MCF 10A (cell line): ENCODE data around the gene UBAC2. TPM values are rescaled to one million over a fixed set of nuclear protein-coding genes. Genes with fewer than 3 reads are reported as not detected.

Experiments
- BruUV-seq: library from RNA; stranded (reverse); fragments of 400-500 nt; replicated peaks from 2 replicates; lab custom pipeline; 2021; lab: Mats Ljungman, UMichigan
- CTCF ChIA-PET: fragments of 300-600 bp; sonication (Branson Sonifier 250); formaldehyde crosslinking; extraction: SDS; loops from one replicate; lab custom pipeline; 2021; ENCODE audit warnings: antibody characterized with exemption, inconsistent platforms; lab: Yijun Ruan, JAX
- POLR2A ChIA-PET: fragments of 300-600, 350-650 bp; sonication (Branson Sonifier 250); formaldehyde crosslinking; extraction: SDS; loops from one replicate; lab custom pipeline; 2020; ENCODE audit warnings: antibody characterized with exemption, inconsistent platforms; lab: Yijun Ruan, JAX
- DNase-seq: peaks from one replicate; pipeline ENCODE4 v3.0.0-alpha.2; 2018; ENCODE audit not compliant: unreplicated experiment
- H3K27ac Mint-ChIP-seq: one replicate; pipeline ENCODE4 v1.8.0; 2022; ENCODE audit warnings: mild to moderate bottlenecking, low read depth, mixed read lengths; ENCODE audit not compliant: unreplicated experiment
- H3K27me3 Mint-ChIP-seq: one replicate; pipeline ENCODE4 v1.8.0; 2022; ENCODE audit warnings: mixed read lengths; ENCODE audit not compliant: insufficient read depth, unreplicated experiment
- H3K36me3 Mint-ChIP-seq: one replicate; pipeline ENCODE4 v1.8.0; 2022; ENCODE audit warnings: mild to moderate bottlenecking, moderate library complexity, mixed read lengths; ENCODE audit not compliant: insufficient read depth, unreplicated experiment
- H3K4me1 Mint-ChIP-seq: one replicate; pipeline ENCODE4 v1.8.0; 2022; ENCODE audit warnings: mixed read lengths; ENCODE audit not compliant: insufficient read depth, unreplicated experiment
- H3K4me3 Mint-ChIP-seq: one replicate; pipeline ENCODE4 v1.8.0; 2022; ENCODE audit warnings: mild to moderate bottlenecking, moderate library complexity, mixed read lengths; ENCODE audit not compliant: unreplicated experiment
- H3K9me3 Mint-ChIP-seq: one replicate; pipeline ENCODE4 v1.8.0; 2022; ENCODE audit warnings: mixed read lengths; ENCODE audit not compliant: unreplicated experiment
- CTCF ChIP-seq: fragments of 200-600 bp; IDR thresholded peaks from one replicate; pipeline ENCODE4 v1.8.0; 2022; ENCODE audit warnings: antibody characterized with exemption, mild to moderate bottlenecking; ENCODE audit not compliant: unreplicated experiment
- intact Hi-C: fragments of 100-400 bp; cut with micrococcal nuclease; formaldehyde crosslinking; loops from 2 replicates; pipeline ENCODE4 v1.14.1; 2022
- total RNA-seq: library from RNA; stranded (reverse); gene quantifications from 2 replicates; pipeline ENCODE4 v1.2.3, GENCODE V29; 2022

The UBAC2 gene
- total RNA-seq, 1 experiment from 2014 or later, result 74.7 TPM

DNA sequence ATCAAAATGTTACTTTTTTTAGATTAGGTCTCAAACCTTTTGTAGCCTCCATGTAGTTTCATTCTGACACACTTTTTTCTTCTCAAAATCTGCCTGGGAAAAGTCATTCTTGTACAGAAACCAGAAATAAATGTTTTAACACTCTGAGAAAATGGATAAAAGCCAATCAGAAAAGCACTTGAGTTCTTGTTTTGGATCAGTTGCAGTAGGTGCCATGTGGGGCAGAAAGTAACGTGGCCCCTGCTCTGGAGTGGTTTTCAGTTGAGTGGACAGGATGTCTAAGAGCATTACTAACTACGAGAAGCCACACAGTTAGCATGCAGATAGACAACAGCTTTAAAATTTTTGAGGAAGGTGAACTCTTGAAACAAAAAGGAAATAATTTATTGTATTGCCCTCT, 87.4 kb downstream of the UBAC2 start:
- CTCF ChIA-PET, result interaction anchor here (1.8 kb wide), 1 partner anchor 149 kb away, joined by 6 read pairs; no protein-coding TSS in a partner anchor
- Mint-ChIP-seq H3K36me3 (peaks cover 33% of the 10 kb centered on the region), H3K27me3 (no peaks in the 10 kb centered on the region), H3K4me3 (no peak overlapping the region), H3K27ac (no peak overlapping the region), H3K4me1 (no peaks in the 10 kb centered on the region), H3K9me3 (no peaks in the 10 kb centered on the region)
- POLR2A ChIA-PET, result interaction anchor here (2.2 kb wide), 1 partner anchor 18 kb away, joined by 6 read pairs; no protein-coding TSS in a partner anchor
- peak; percentile 41 for DNase-seq
- intact Hi-C loops, result no loop called here
- TF ChIP-seq CTCF, result no peak
- BruUV-seq, result no TSS peak

- no peak for TF ChIP-seq CTCF
- H3K27ac Mint-ChIP-seq, result no peak overlapping the region
- ChIA-PET CTCF (interaction anchor here (1.8 kb wide), 1 partner anchor 147 kb away, joined by 6 read pairs; no protein-coding TSS in a partner anchor), POLR2A (no interaction called here)
- no peak for DNase-seq
- H3K4me1 Mint-ChIP-seq, result no peaks in the 10 kb centered on the region
- H3K4me3 Mint-ChIP-seq, result no peak overlapping the region
- no TSS peak for BruUV-seq
- H3K36me3 Mint-ChIP-seq, result peaks cover 39% of the 10 kb centered on the region
- H3K27me3 Mint-ChIP-seq, result no peaks in the 10 kb centered on the region
- intact Hi-C loops, result no loop called here
- H3K9me3 Mint-ChIP-seq, result no peaks in the 10 kb centered on the region
Measured at GRCh38 chr13:99289271-99289670, 88.6 kb downstream of the UBAC2 start.

DNA sequence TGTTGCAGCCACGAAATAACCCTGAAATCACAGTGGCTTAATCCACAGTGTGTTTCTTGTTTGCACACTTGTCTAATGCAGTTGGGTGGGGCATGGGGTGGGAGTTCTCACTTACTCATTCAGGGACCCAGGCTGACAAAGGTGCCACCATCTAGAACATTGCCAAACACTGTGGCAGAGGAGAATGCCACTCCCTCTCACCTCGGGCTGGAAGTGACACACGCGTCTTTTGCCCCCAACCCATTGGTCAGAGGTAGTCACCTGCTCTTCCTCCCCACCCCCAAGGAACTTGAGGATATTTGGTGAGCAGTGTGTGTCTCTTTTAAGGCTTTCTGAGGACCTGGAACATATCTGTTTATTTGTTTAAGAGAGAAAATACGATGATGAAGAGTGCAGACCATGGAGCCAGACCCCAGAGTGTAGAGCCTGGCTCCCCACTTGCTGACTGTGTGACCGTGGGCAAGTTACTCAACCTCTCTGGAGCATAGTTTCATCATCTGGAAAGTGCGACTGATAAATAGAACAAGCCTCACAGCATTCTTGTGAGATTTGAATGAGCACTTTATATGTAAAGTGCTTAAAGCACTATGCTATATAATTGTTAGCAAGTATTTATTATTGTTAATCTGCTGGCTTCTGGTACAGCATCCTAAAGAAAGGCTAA, 89.2 kb downstream of the UBAC2 start:
- Mint-ChIP-seq H3K36me3 (peaks cover 39% of the 10 kb centered on the region), H3K4me1 (no peaks in the 10 kb centered on the region), H3K27me3 (no peaks in the 10 kb centered on the region), H3K9me3 (no peaks in the 10 kb centered on the region), H3K4me3 (no peak overlapping the region), H3K27ac (no peak overlapping the region)
- BruUV-seq, result no TSS peak
- no peak for TF ChIP-seq CTCF
- POLR2A ChIA-PET, result no interaction called here
- intact Hi-C loops, result no loop called here
- no peak for DNase-seq
- CTCF ChIA-PET, result interaction anchor here (1.8 kb wide), 1 partner anchor 147 kb away, joined by 6 read pairs; no protein-coding TSS in a partner anchor

DNA sequence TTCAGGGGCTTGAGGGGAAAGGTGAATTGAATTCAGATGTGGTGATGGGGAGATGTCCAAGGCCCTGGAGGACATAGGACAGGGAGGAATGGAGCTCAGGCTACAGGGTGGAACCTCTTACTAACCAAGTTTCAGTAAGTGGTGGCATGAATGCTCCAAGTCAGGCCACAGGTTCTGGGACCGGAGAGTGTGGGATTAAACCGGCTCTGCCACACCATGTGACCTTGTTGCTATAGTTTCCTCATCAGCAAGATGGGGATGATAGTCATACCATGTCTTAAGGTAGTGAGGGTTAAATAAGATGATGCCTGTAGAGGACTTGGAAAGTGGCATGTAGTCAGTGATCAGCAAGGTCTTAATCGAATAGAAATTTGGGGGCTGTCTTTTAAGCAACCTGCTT, 90.2 kb downstream of the UBAC2 start:
- no peak overlapping the region for H3K4me3 Mint-ChIP-seq
- no peaks in the 10 kb centered on the region for H3K4me1 Mint-ChIP-seq
- no peaks in the 10 kb centered on the region for H3K9me3 Mint-ChIP-seq
- peaks cover 42% of the 10 kb centered on the region for H3K36me3 Mint-ChIP-seq
- no peak for TF ChIP-seq CTCF
- intact Hi-C loops, result no loop called here
- no peaks in the 10 kb centered on the region for H3K27me3 Mint-ChIP-seq
- ChIA-PET POLR2A (no interaction called here), CTCF (no interaction called here)
- DNase-seq, result no peak
- H3K27ac Mint-ChIP-seq, result no peak overlapping the region
- no TSS peak for BruUV-seq
